B cell (primary cell): ENCODE data around the gene PTPRM. TPM values are rescaled to one million over a fixed set of nuclear protein-coding genes. Genes with fewer than 3 reads are reported as not detected.

Source experiments
- ATAC-seq: fragments of 200-7000 bp; cut with Tn5 transposase; one replicate; pipeline ENCODE4 v1.10.0; 2021; ENCODE audit warnings: low read depth, mild to moderate bottlenecking, moderate number of reproducible peaks, moderate library complexity
- CTCF ChIA-PET: fragments of 350-600 bp; sonication (Branson Sonifier 250); formaldehyde crosslinking; loops from one replicate; lab custom pipeline; 2021; ENCODE audit warnings: antibody characterized with exemption, inconsistent platforms; lab: Charles Lee
- POLR2A ChIA-PET: fragments of 350-600 bp; sonication (Branson Sonifier 250); formaldehyde crosslinking; loops from one replicate; lab custom pipeline; 2021; ENCODE audit warnings: antibody characterized with exemption; lab: Charles Lee
- DNase-seq: peaks from one replicate; pipeline ENCODE4 v3.0.0; 2013
- H2AFZ ChIP-seq: 2 replicates; pipeline ENCODE4 v1.6.1; 2012; ENCODE audit warnings: mild to moderate bottlenecking, low read depth, low read length; ENCODE audit not compliant: insufficient read depth, poor library complexity, severe bottlenecking
- H3K27ac ChIP-seq, 2 donors: 1 replicate in 1 of 2; 2 replicates in 1 of 2; pipeline ENCODE4 v1.5.1; 2012 to 2013; ENCODE audit warnings: low read length in 2 of 2, mild to moderate bottlenecking in 2 of 2, moderate library complexity in 1 of 2
- H3K27me3 ChIP-seq, 4 experiments: fragments of 200-600 bp in 1 of 4; sonication (generic) in 1 of 4; replicated peaks in 1 of 4; 1 replicate in 2 of 4; 2 replicates in 2 of 4; pipeline versions ENCODE4 v1.6.1 to v1.7.0; 2013 to 2016; ENCODE audit warnings: low read length in 3 of 4, mild to moderate bottlenecking in 2 of 4, mixed read lengths in 1 of 4, moderate library complexity in 1 of 4; ENCODE audit not compliant: insufficient read depth in 4 of 4, control insufficient read depth in 3 of 4; ENCODE audit errors: control extremely low read depth in 1 of 4
- H3K36me3 ChIP-seq, 2 experiments: replicated peaks in 1 of 2; 1 replicate in 1 of 2; 2 replicates in 1 of 2; pipeline versions ENCODE4 v1.6.1 to v1.7.1; 2013; ENCODE audit warnings: low read length in 1 of 2; ENCODE audit not compliant: insufficient read depth in 2 of 2, control insufficient read depth in 1 of 2; ENCODE audit errors: control extremely low read depth in 1 of 2, extremely low read depth in 1 of 2
- H3K4me1 ChIP-seq, 2 donors: fragments of 200-600 bp in 1 of 2; sonication (generic) in 1 of 2; 1 replicate in 1 of 2; 2 replicates in 1 of 2; pipeline versions ENCODE4 v1.5.1 to v1.6.1; 2013 to 2017; ENCODE audit warnings: low read length in 2 of 2; ENCODE audit not compliant: control insufficient read depth in 2 of 2, insufficient read depth in 2 of 2
- H3K4me2 ChIP-seq: replicated peaks from 2 replicates; pipeline ENCODE3; 2012; ENCODE audit warnings: mild to moderate bottlenecking, low read depth, low read length; ENCODE audit not compliant: poor library complexity, severe bottlenecking
- H3K4me3 ChIP-seq, 5 experiments: fragments of 200-600 bp in 1 of 5; sonication (generic) in 1 of 5; 1 replicate in 3 of 5; 2 replicates in 2 of 5; pipeline versions ENCODE4 v1.5.1 to v1.7.0; 2011 to 2016; ENCODE audit warnings: low read length in 4 of 5, mild to moderate bottlenecking in 4 of 5, low read depth in 2 of 5, control low read depth in 1 of 5, moderate library complexity in 1 of 5; ENCODE audit not compliant: insufficient read depth in 1 of 5; ENCODE audit errors: control extremely low read depth in 1 of 5, extremely low read depth in 1 of 5
- H3K79me2 ChIP-seq: fragments of 200-600 bp; sonication (generic); one replicate; pipeline ENCODE4 v1.6.0; 2016; ENCODE audit warnings: low read length; ENCODE audit not compliant: control insufficient read depth, insufficient read depth
- H3K9ac ChIP-seq: fragments of 200-600 bp; sonication (generic); 2 replicates; pipeline ENCODE4 v1.6.1; 2017; ENCODE audit warnings: mild to moderate bottlenecking, low read length, moderate library complexity
- H3K9me3 ChIP-seq, 3 donors: one replicate each; pipeline versions ENCODE4 v1.6.1 to v1.7.1; 2013; ENCODE audit warnings: low read length in 2 of 3; ENCODE audit not compliant: control insufficient read depth in 2 of 3, insufficient read depth in 1 of 3; ENCODE audit errors: control extremely low read depth in 1 of 3
- H4K20me1 ChIP-seq: 2 replicates; pipeline ENCODE4 v1.6.0; 2012; ENCODE audit warnings: mild to moderate bottlenecking, low read length; ENCODE audit not compliant: insufficient read depth, control insufficient read depth, poor library complexity, severe bottlenecking
- H3K27ac Mint-ChIP-seq: one replicate; pipeline ENCODE4 v1.8.0; 2021; ENCODE audit warnings: mixed read lengths
- H3K27me3 Mint-ChIP-seq: one replicate; pipeline ENCODE4 v1.8.0; 2021; ENCODE audit warnings: mixed read lengths
- H3K4me1 Mint-ChIP-seq: one replicate; pipeline ENCODE4 v1.8.0; 2021; ENCODE audit warnings: mixed read lengths
- H3K4me3 Mint-ChIP-seq: one replicate; pipeline ENCODE4 v1.8.0; 2021; ENCODE audit warnings: mixed read lengths
- H3K9me3 Mint-ChIP-seq: one replicate; pipeline ENCODE4 v1.8.0; 2022; ENCODE audit warnings: mixed read lengths; ENCODE audit not compliant: insufficient read depth
- EZH2 ChIP-seq: IDR thresholded peaks from 2 replicates; pipeline ENCODE4 v1.6.1; 2012; ENCODE audit warnings: borderline replicate concordance, low read depth, mild to moderate bottlenecking, moderate library complexity, low read length; ENCODE audit not compliant: insufficient read depth, poor library complexity, severe bottlenecking
- WGBS: methylation state at CpG from one replicate; pipeline ENCODE4 v1.1.5; 2013; ENCODE audit warnings: missing lambda C conversion rate; ENCODE audit not compliant: insufficient coverage; 5-methylcytosine and 5-hydroxymethylcytosine counted together
- intact Hi-C: fragments of 100-400 bp; cut with micrococcal nuclease; formaldehyde crosslinking; loops from one replicate; pipeline ENCODE4 v1.10.0; 2022
- polyA plus RNA-seq: library from polyadenylated mRNA; depleted of rRNA; stranded (reverse); fragments of >200 nt; gene quantifications from 2 replicates; pipeline ENCODE4 v1.2.3, GENCODE V29; 2012
- total RNA-seq, 2 donors: library from RNA; stranded (reverse); fragments of 120-200 nt in 1 of 2; gene quantifications; 1 replicate in 1 of 2; 2 replicates in 1 of 2; pipeline versions ENCODE4 v1.2.3 to v1.2.4, GENCODE V29; 2013 to 2022
- TF ChIP-seq, protein P1 (sequence below): fragments of 200-600 bp; IDR thresholded peaks from one replicate; pipeline ENCODE4 v1.8.0; 2022; ENCODE audit warnings: antibody characterized with exemption, mild to moderate bottlenecking

The PTPRM gene
- total and polyA plus RNA-seq, 2 donors (not counting 1 experiment from before 2014, with no cell fraction given), result 0.20 to 0.89 TPM

DNA sequence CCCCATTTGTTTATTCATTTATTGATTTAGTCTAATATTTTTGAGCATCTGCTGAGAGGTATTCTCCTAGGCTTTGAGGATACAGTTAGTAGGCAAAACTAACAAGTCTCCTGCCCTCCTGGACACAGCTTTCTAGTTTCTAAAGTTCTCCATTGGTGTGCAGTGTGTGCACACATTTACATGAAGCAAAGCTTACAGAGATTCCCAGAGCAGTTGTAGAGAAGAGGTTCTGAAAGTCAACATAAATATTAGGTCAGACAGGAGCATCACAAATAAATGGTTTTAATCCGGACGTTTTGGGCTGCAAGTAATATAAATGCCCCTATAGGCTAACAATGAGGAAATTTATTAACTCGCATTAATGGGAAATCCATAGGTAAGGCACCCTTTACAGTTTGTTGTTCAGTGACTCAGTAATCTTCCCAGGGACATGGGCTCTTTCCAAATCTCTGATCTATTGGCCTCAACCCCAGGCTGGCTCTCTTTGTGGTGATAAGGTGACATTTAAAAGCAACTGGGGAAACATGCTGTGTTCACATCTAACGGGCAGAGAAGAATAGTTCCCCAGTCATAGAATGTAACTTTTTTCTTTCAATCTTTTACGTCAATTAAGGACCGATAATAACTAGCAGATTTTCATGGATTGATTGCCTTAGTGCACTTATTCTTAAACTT is 407.2 kb downstream of the PTPRM start:
- H3K9me3 ChIP-seq, result no peaks in the 10 kb centered on the region
- H3K27me3 Mint-ChIP-seq, result no peaks in the 10 kb centered on the region
- no peak for DNase-seq
- no peaks in the 10 kb centered on the region for H3K79me2 ChIP-seq
- H3K4me1 Mint-ChIP-seq, result no peaks in the 10 kb centered on the region
- H3K9me3 Mint-ChIP-seq, result peaks cover 2% of the 10 kb centered on the region
- no peak overlapping the region for H3K27ac Mint-ChIP-seq
- CTCF ChIA-PET, result no interaction called here
- POLR2A ChIA-PET, result no interaction called here
- H3K4me3 Mint-ChIP-seq, result no peak overlapping the region
- no peak overlapping the region for H3K4me3 ChIP-seq
- H3K36me3 ChIP-seq, result no peaks in the 10 kb centered on the region
- intact Hi-C loops, result no loop called here
- no peaks in the 10 kb centered on the region for H3K4me1 ChIP-seq
- no peak overlapping the region for H3K27ac ChIP-seq
- ATAC-seq, result no peak
- TF ChIP-seq EZH2, result no peak
- TF ChIP-seq, protein P1, sequence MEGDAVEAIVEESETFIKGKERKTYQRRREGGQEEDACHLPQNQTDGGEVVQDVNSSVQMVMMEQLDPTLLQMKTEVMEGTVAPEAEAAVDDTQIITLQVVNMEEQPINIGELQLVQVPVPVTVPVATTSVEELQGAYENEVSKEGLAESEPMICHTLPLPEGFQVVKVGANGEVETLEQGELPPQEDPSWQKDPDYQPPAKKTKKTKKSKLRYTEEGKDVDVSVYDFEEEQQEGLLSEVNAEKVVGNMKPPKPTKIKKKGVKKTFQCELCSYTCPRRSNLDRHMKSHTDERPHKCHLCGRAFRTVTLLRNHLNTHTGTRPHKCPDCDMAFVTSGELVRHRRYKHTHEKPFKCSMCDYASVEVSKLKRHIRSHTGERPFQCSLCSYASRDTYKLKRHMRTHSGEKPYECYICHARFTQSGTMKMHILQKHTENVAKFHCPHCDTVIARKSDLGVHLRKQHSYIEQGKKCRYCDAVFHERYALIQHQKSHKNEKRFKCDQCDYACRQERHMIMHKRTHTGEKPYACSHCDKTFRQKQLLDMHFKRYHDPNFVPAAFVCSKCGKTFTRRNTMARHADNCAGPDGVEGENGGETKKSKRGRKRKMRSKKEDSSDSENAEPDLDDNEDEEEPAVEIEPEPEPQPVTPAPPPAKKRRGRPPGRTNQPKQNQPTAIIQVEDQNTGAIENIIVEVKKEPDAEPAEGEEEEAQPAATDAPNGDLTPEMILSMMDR, result no peak
- H4K20me1 ChIP-seq, result no peaks in the 10 kb centered on the region
- H3K4me2 ChIP-seq, result no peak overlapping the region
- no peak overlapping the region for H3K9ac ChIP-seq
- H3K27me3 ChIP-seq, result no peaks in the 10 kb centered on the region
- H2AFZ ChIP-seq, result no peak overlapping the region
- WGBS, result 91% methylated on average over 5 of the region's 6 CpGs

DNA sequence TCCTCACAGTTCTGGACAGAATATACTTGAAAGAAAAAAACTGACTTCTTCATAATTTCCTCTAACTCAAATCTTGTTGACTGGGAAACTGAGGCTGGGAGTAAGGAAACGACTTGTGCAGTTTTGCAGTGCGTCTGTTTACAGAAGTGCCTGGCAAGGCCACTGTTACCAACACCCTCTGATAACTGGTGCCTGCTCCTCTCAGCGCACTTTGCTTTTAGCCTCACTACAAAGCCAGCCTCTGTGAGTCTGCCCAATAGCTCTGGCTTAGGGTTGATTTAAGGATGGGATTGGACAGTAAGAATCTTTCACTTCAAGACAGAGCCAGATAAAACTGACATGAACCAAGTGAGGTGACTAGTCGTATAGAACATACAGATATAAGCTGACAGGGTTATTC is 410.8 kb downstream of the PTPRM start:
- Histone ChIP-seq H3K4me2 (no peak overlapping the region), H3K27ac (no peak overlapping the region), H3K79me2 (no peaks in the 10 kb centered on the region), H3K4me3 (no peak overlapping the region), H3K36me3 (no peaks in the 10 kb centered on the region), H3K9ac (no peak overlapping the region), H2AFZ (no peak overlapping the region), H3K4me1 (no peaks in the 10 kb centered on the region), H4K20me1 (no peaks in the 10 kb centered on the region), H3K9me3 (peaks cover 0 to 3% (median 0%) of the 10 kb centered on the region in 3 donors), H3K27me3 (peaks cover 0 to 3% (median 0%) of the 10 kb centered on the region in 4 experiments)
- H3K9me3 Mint-ChIP-seq, result peaks cover 2% of the 10 kb centered on the region
- WGBS, result 80% methylated on average over 1 of the region's 4 CpGs
- CTCF ChIA-PET, result no interaction called here
- H3K27me3 Mint-ChIP-seq, result no peaks in the 10 kb centered on the region
- POLR2A ChIA-PET, result no interaction called here
- no peaks in the 10 kb centered on the region for H3K4me1 Mint-ChIP-seq
- H3K4me3 Mint-ChIP-seq, result no peak overlapping the region
- ATAC-seq, result no peak
- TF ChIP-seq, protein P1, result no peak
- no peak for TF ChIP-seq EZH2
- DNase-seq, result no peak
- intact Hi-C loops, result no loop called here
- no peak overlapping the region for H3K27ac Mint-ChIP-seq
